ENCODE measurements around the gene KIAA0513.
A peak's percentile ranks its signal among the peaks of the same experiment; 100 is the strongest.

KIAA0513 gene

GRCh38 chr16:85137323-85138072 lies 109.9 kb downstream of the KIAA0513 start:
- DNase-seq, result peak; percentile 68 to 88 (median 79)

GRCh38 chr16:85138073-85138824 lies 110.7 kb downstream of the KIAA0513 start:
- DNase-seq, result no peak

- no peak for DNase-seq
Measured at GRCh38 chr16:85138825-85139627, 111.4 kb downstream of the KIAA0513 start.

GRCh38 chr16:85139881-85140339 lies 112.3 kb downstream of the KIAA0513 start:
- DNase-seq, result no peak

- no peak for DNase-seq
Measured at GRCh38 chr16:85140455-85141012, 112.9 kb downstream of the KIAA0513 start.

GRCh38 chr16:85141491-85142128 lies 114.0 kb downstream of the KIAA0513 start:
- no peak for DNase-seq

DNA sequence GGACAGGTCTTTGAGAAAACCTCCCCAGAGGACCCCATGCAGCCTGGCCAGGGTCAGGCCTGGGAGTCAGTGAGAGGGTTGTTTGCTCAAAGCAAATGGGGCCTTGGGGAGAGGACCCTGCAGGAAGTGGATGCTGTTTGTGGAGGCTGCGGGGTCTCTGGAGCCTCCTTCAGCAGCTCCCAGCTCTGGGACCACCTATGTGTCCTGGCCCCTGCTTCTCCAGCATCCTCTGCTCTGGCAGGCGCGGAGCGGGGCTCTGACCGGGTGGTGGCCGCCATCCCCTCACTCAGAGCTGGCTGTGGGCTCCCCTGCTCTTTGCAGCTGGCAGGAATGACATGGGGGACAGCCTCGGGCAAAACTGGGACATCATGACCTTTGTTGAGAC lies 114.5 kb downstream of the KIAA0513 start:
- DNase-seq, result no peak

DNA sequence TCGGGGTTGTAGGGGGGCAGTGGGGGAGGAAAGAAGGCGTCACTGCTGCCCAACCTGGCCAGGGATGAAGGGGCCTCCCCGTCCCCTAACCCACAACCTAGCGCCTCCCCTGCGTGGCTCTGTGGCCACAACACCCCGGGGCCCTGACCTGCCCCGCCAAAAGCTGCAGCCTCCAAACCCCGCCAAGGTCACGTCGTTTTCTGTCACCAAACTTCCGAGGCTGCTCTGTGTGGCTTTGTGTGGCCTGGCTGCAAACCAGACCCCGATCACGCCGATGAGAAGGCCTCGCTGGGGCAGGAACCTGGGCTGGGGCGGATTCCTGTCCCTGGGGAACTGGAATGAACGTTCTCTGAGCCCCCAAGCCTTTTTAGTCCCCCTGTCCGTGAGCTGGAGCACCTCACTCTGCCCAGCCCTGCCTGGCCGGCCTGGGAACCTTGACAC lies 115.2 kb downstream of the KIAA0513 start:
- DNase-seq, result no peak

Measured in suppressor macrophage treated with lipopolysaccharide for 1 hour (primary cell).